H1 (cell line): ENCODE measurements around the gene TSC22D1. TPM values are rescaled to one million over a fixed set of nuclear protein-coding genes. Genes with fewer than 3 reads are reported as not detected.

Experiments used
- CTCF ChIA-PET: fragments of 300-600 bp; sonication (Branson Sonifier 250); formaldehyde crosslinking; loops from one replicate; lab custom pipeline; 2021; ENCODE audit not compliant: partially characterized antibody; lab: Charles Lee
- POLR2A ChIA-PET: fragments of 300-600 bp; sonication (Branson Sonifier 250); formaldehyde crosslinking; loops from one replicate; lab custom pipeline; 2021; ENCODE audit warnings: inconsistent platforms; ENCODE audit not compliant: partially characterized antibody; lab: Charles Lee
- DNase-seq, 2 experiments: peaks; one replicate each; pipeline versions ENCODE4 v3.0.0 to v3.0.0-alpha.2; 2010 to 2022; ENCODE audit warnings: low spot score in 2 of 2, low read depth in 1 of 2, mixed read lengths in 1 of 2
- FAIRE-seq: peaks from 2 replicates; lab custom pipeline; 2011; peaks lifted over from hg19 to GRCh38; lab: Jason Lieb, UNC
- H2AFZ ChIP-seq: 2 replicates; pipeline ENCODE4 v1.8.1; 2012; ENCODE audit warnings: low read length, inconsistent platforms
- H2AK5ac ChIP-seq: 2 replicates; pipeline ENCODE4 v1.6.1; 2013; ENCODE audit warnings: low read depth, low read length
- H2BK120ac ChIP-seq: replicated peaks from 2 replicates; pipeline ENCODE3; 2013; ENCODE audit warnings: low read depth, low read length, inconsistent platforms
- H2BK12ac ChIP-seq: 2 replicates; pipeline ENCODE4 v1.6.1; 2013; ENCODE audit warnings: low read depth, low read length
- H2BK15ac ChIP-seq: 2 replicates; pipeline ENCODE4 v1.6.1; 2013; ENCODE audit warnings: low read length
- H2BK20ac ChIP-seq: 2 replicates; pipeline ENCODE4 v1.6.1; 2013; ENCODE audit warnings: low read length
- H2BK5ac ChIP-seq: 2 replicates; pipeline ENCODE4 v1.6.1; 2013; ENCODE audit warnings: low read depth, low read length
- H3K14ac ChIP-seq: 2 replicates; pipeline ENCODE4 v1.6.1; 2013; ENCODE audit warnings: inconsistent platforms; ENCODE audit not compliant: insufficient read length
- H3K18ac ChIP-seq: 2 replicates; pipeline ENCODE4 v1.6.1; 2013; ENCODE audit warnings: low read length; ENCODE audit errors: extremely low read depth
- H3K23ac ChIP-seq: 2 replicates; pipeline ENCODE4 v1.6.1; 2013; ENCODE audit warnings: inconsistent platforms; ENCODE audit not compliant: insufficient read length
- H3K23me2 ChIP-seq: 2 replicates; pipeline ENCODE4 v1.6.1; 2013; ENCODE audit warnings: low read depth, low read length
- H3K27ac ChIP-seq: 2 replicates; pipeline ENCODE4 v1.6.1; 2011; ENCODE audit warnings: low read depth, low read length, inconsistent platforms
- H3K27me3 ChIP-seq, 4 experiments: replicated peaks in 1 of 4; 1 replicate in 1 of 4; 2 replicates in 3 of 4; pipeline versions ENCODE4 v1.6.1 to v1.8.1; 2011 to 2013; ENCODE audit warnings: low read length in 3 of 4, mild to moderate bottlenecking in 3 of 4, inconsistent platforms in 2 of 4, mixed read lengths in 2 of 4, moderate library complexity in 1 of 4; ENCODE audit not compliant: control insufficient read depth in 3 of 4, insufficient read depth in 3 of 4; ENCODE audit errors: extremely low read depth in 1 of 4
- H3K36me3 ChIP-seq, 4 experiments: 2 replicates each; pipeline versions ENCODE4 v1.6.1 to v1.8.1; 2011 to 2013; ENCODE audit warnings: mild to moderate bottlenecking in 4 of 4, low read length in 3 of 4, moderate library complexity in 2 of 4, control low read depth in 1 of 4, inconsistent platforms in 1 of 4; ENCODE audit not compliant: insufficient read depth in 4 of 4, control insufficient read depth in 2 of 4
- H3K4ac ChIP-seq: replicated peaks from 2 replicates; pipeline ENCODE3; 2013; ENCODE audit warnings: low read length, low read depth, mixed read lengths, inconsistent platforms; ENCODE audit not compliant: insufficient read length
- H3K4me1 ChIP-seq, 4 experiments: replicated peaks in 1 of 4; 1 replicate in 1 of 4; 2 replicates in 3 of 4; pipeline versions ENCODE4 v1.6.1 to v1.8.1; 2011 to 2013; ENCODE audit warnings: low read length in 3 of 4, inconsistent platforms in 2 of 4, mixed read lengths in 1 of 4; ENCODE audit not compliant: insufficient read depth in 4 of 4, control insufficient read depth in 3 of 4
- H3K4me2 ChIP-seq, 2 experiments: 2 replicates each; pipeline versions ENCODE4 v1.6.1 to v1.8.1; 2011 to 2013; ENCODE audit warnings: low read depth in 2 of 2, low read length in 2 of 2, control low read depth in 1 of 2, inconsistent platforms in 1 of 2, mild to moderate bottlenecking in 1 of 2; ENCODE audit not compliant: insufficient read depth in 1 of 2
- H3K4me3 ChIP-seq, 4 experiments: fragments of 200-600, 300-600 bp in 1 of 4; sonication (generic), shearing (Covaris generic), sonication (Bioruptor Twin) in 1 of 4; 2 replicates each; pipeline versions ENCODE4 v1.5.1 to v1.8.1; 2011 to 2016; ENCODE audit warnings: low read length in 4 of 4, low read depth in 3 of 4, control low read depth in 2 of 4, inconsistent platforms in 2 of 4, mild to moderate bottlenecking in 2 of 4, mixed read lengths in 1 of 4, moderate library complexity in 1 of 4; ENCODE audit not compliant: insufficient read depth in 2 of 4; ENCODE audit errors: extremely low read depth in 1 of 4
- H3K56ac ChIP-seq: replicated peaks from 2 replicates; pipeline ENCODE3; 2013; ENCODE audit warnings: low read depth, mild to moderate bottlenecking, mixed read lengths, low read length, inconsistent platforms; ENCODE audit not compliant: insufficient read length
- H3K79me1 ChIP-seq: 2 replicates; pipeline ENCODE4 v1.6.1; 2013; ENCODE audit warnings: low read depth, low read length, control low read depth
- H3K79me2 ChIP-seq, 2 experiments: 2 replicates each; pipeline versions ENCODE4 v1.6.1 to v1.8.1; 2012 to 2013; ENCODE audit warnings: low read length in 2 of 2, mild to moderate bottlenecking in 2 of 2, inconsistent platforms in 1 of 2; ENCODE audit not compliant: insufficient read depth in 2 of 2, control insufficient read depth in 1 of 2
- H3K9ac ChIP-seq, 4 experiments: replicated peaks in 1 of 4; 1 replicate in 1 of 4; 2 replicates in 3 of 4; pipeline versions ENCODE4 v1.6.1 to v1.8.1; 2011 to 2013; ENCODE audit warnings: low read depth in 3 of 4, low read length in 3 of 4, control low read depth in 2 of 4, mild to moderate bottlenecking in 2 of 4, moderate library complexity in 2 of 4, inconsistent platforms in 1 of 4; ENCODE audit errors: extremely low read depth in 1 of 4
- H3K9me3 ChIP-seq, 2 experiments: 2 replicates each; pipeline versions ENCODE4 v1.6.1 to v1.8.1; 2012 to 2013; ENCODE audit warnings: mild to moderate bottlenecking in 2 of 2, moderate library complexity in 2 of 2, control low read depth in 1 of 2, inconsistent platforms in 1 of 2, low read depth in 1 of 2, low read length in 1 of 2, mixed read lengths in 1 of 2; ENCODE audit not compliant: insufficient read depth in 2 of 2
- H4K20me1 ChIP-seq, 2 experiments: replicated peaks in 1 of 2; 2 replicates each; pipeline versions ENCODE3 to v1.8.1; 2011 to 2013; ENCODE audit warnings: inconsistent platforms in 2 of 2, low read length in 2 of 2, mild to moderate bottlenecking in 1 of 2; ENCODE audit not compliant: insufficient read depth in 2 of 2, control insufficient read depth in 1 of 2
- H4K5ac ChIP-seq: 2 replicates; pipeline ENCODE4 v1.6.1; 2013; ENCODE audit warnings: low read length, low read depth, mixed read lengths, inconsistent platforms; ENCODE audit not compliant: insufficient read length
- H4K8ac ChIP-seq: 2 replicates; pipeline ENCODE4 v1.8.0; 2013; ENCODE audit warnings: mild to moderate bottlenecking, moderate library complexity, low read length, inconsistent platforms; ENCODE audit not compliant: insufficient read depth; ENCODE audit errors: extremely low read depth
- H4K91ac ChIP-seq: replicated peaks from 2 replicates; pipeline ENCODE3; 2013; ENCODE audit warnings: low read length, mixed read lengths, inconsistent platforms; ENCODE audit not compliant: insufficient read length
- BACH1 ChIP-seq: IDR thresholded peaks from 2 replicates; pipeline ENCODE4 v1.6.1; 2012; ENCODE audit warnings: low read length, improper control_type of control experiment
- CHD1 ChIP-seq: IDR thresholded peaks from 2 replicates; pipeline ENCODE4 v1.6.1; 2012; ENCODE audit warnings: low read depth, low read length, improper control_type of control experiment
- KDM1A ChIP-seq: fragments of 200-600, 300-600 bp; sonication (generic); IDR thresholded peaks from 2 replicates; pipeline ENCODE4 v1.7.1; 2016; ENCODE audit warnings: mild to moderate bottlenecking, low read length, borderline replicate concordance
- POLR2A ChIP-seq, 2 experiments: IDR thresholded peaks; 1 replicate in 1 of 2; 2 replicates in 1 of 2; pipeline ENCODE4 v1.6.1; 2011; ENCODE audit warnings: low read depth in 2 of 2, low read length in 2 of 2, mild to moderate bottlenecking in 2 of 2; ENCODE audit errors: control extremely low read depth in 1 of 2
- POLR2AphosphoS5 ChIP-seq: IDR thresholded peaks from 2 replicates; pipeline ENCODE4 v1.6.1; 2011; ENCODE audit warnings: low read depth, low read length
- RAD21 ChIP-seq, 2 experiments: IDR thresholded peaks in 1 of 2; conservative IDR thresholded peaks in 1 of 2; 2 replicates each; pipeline ENCODE4 v1.6.1; 2011; ENCODE audit warnings: low read depth in 2 of 2, low read length in 2 of 2, improper control_type of control experiment in 1 of 2, inconsistent platforms in 1 of 2, mild to moderate bottlenecking in 1 of 2, moderate library complexity in 1 of 2
- SRF ChIP-seq: IDR thresholded peaks from 2 replicates; pipeline ENCODE4 v1.6.1; 2011; ENCODE audit warnings: mild to moderate bottlenecking, low read depth, low read length, moderate library complexity
- TCF12 ChIP-seq: IDR thresholded peaks from 2 replicates; pipeline ENCODE4 v1.6.1; 2011; ENCODE audit warnings: low read depth, mild to moderate bottlenecking, low read length
- WGBS, 2 experiments: shearing (Covaris generic) in 1 of 2; methylation state at CpG; one replicate each; pipeline versions ENCODE4 v1.1.6 to v1.1.7; 2013 to 2015; ENCODE audit warnings: low lambda C conversion rate in 2 of 2, mixed read lengths in 2 of 2, inconsistent platforms in 1 of 2, low coverage in 1 of 2, missing lambda C conversion rate in 1 of 2; ENCODE audit not compliant: insufficient replicate concordance in 2 of 2, insufficient coverage in 1 of 2, insufficient read length in 1 of 2; ENCODE audit errors: extremely low coverage in 1 of 2, missing lambda C conversion rate in 1 of 2; 5-methylcytosine and 5-hydroxymethylcytosine counted together
- polyA plus RNA-seq, 7 experiments: library from polyadenylated mRNA; depleted of rRNA in 3 of 7; stranded (reverse) in 5 of 7; unstranded in 2 of 7; fragments of >200 nt in 5 of 7; fragments of 200-250 nt in 2 of 7; gene quantifications; 1 replicate in 5 of 7; 2 replicates in 1 of 7; 4 replicates in 1 of 7; pipeline versions ENCODE4 v1.2.1 to v1.2.3, GENCODE V29; 2011 to 2013; ENCODE audit warnings: missing spikeins in 2 of 7, mixed read lengths in 2 of 7
- total RNA-seq: library from RNA; stranded (reverse); fragmentation: NEBNext Ultra II Directional; extraction: Animal tissue kit (Norgen Biotek cat#: 25700); gene quantifications from 2 replicates; pipeline ENCODE4 v1.2.1, GENCODE V29; 2021

TSC22D1 gene
- total and polyA plus RNA-seq, 2 of the 8 experiments (the other 6 are each of a cell fraction or from before 2014, with no cell fraction given) = 52.6 to 80.9 TPM

GRCh38 chr13:44433863-44434765 is 142.0 kb downstream of the TSC22D1 start:
- Histone ChIP-seq H3K23me2 (0 out of 2 replicates have a peak, but pooled peaks cover 2% of the 10 kb centered on the region), H2BK20ac (no peak overlapping the region), H3K23ac (no peak overlapping the region), H3K79me1 (no peaks in the 10 kb centered on the region; the same call in 1 of the 2 replicates), H4K91ac (no peak overlapping the region), H4K5ac (no peak overlapping the region), H3K9me3 (no peaks in the 10 kb centered on the region), H3K4ac (no peak overlapping the region), H4K20me1 (peaks cover 0 to 9% of the 10 kb centered on the region in 2 experiments), H2AK5ac (no peak overlapping the region), H2BK5ac (no peak overlapping the region), H3K56ac (no peak overlapping the region), H4K8ac (no peak overlapping the region), H3K4me1 (peaks cover 0 to 8% (median 5%) of the 10 kb centered on the region in 4 experiments; a peak in 5 of 7 replicates), H3K27me3 (no peaks in the 10 kb centered on the region), H2BK12ac (no peak overlapping the region), H3K79me2 (peaks cover 0 to 36% of the 10 kb centered on the region in 2 experiments; a peak in 2 of 4 replicates), H3K4me2 (peak overlapping the region; percentile 74 to 80), H3K36me3 (peaks cover 6 to 24% (median 14%) of the 10 kb centered on the region in 4 experiments), H3K18ac (no peak overlapping the region), H2AFZ (no peak overlapping the region), H2BK120ac (no peak overlapping the region), H3K14ac (no peak overlapping the region), H3K9ac (no peak overlapping the region), H2BK15ac (no peak overlapping the region), H3K27ac (no peak overlapping the region), H3K4me3 (peak overlapping the region in 1 of 4 experiments; percentile 97; a peak in 4 of 8 replicates)
- ChIA-PET CTCF (interaction anchor here (2.8 kb wide), 1 partner anchor 11 kb away, joined by 12 read pairs; no protein-coding TSS in a partner anchor), POLR2A (interaction anchor here (0.7 to 10.8 kb wide), 15 partner anchors 11 to 388 kb away, joined by 3 to 125 read pairs (median 5); no protein-coding TSS in a partner anchor)
- TF ChIP-seq CHD1 (no peak), BACH1 (no peak), POLR2A (IDR thresholded peaks at IDR 0.05; ENCODE audit: control extremely low read depth in 1 of 2, low read depth in 2 of 2, low read length in 2 of 2) (peak in 1 of 2 experiments; percentile 57; a peak in 1 of 3 replicates), KDM1A (no peak), SRF (no peak), RAD21 (IDR thresholded peaks at IDR 0.05 in 1 of 2, conservative IDR thresholded peaks at IDR 0.05 in 1 of 2; ENCODE audit: low read depth in 2 of 2, low read length in 2 of 2) (no peak), POLR2AphosphoS5 (peak; percentile 73), TCF12 (no peak)
- DNase-seq (no peak), FAIRE-seq (no peak)
- 94% methylated on average over 15 of the region's 15 CpGs; no CpG with 5 or more reads in 1 of the 2 experiments for WGBS, 2 experiments
